Measurements from ENCODE around the gene RANBP17. TPM values are rescaled to one million over a fixed set of nuclear protein-coding genes. Genes with fewer than 3 reads are reported as not detected.
"Not testable (repeated sequence)": the region's sequence is repeated elsewhere in the genome, so short reads cannot be mapped to it uniquely, and the experiment has no call there.

RANBP17 gene
- total RNA-seq, 2 experiments from 2014 or later = not detected

GRCh38 chr5:170920196-170920595 lies 58.4 kb downstream of the RANBP17 start:
- DNase-seq = no peak
- no peak overlapping the region for H3K27ac Mint-ChIP-seq
- CTCF ChIA-PET = no interaction called here
- no peaks in the 10 kb centered on the region for H3K9me3 Mint-ChIP-seq
- intact Hi-C loops (cut with micrococcal nuclease) = no loop called here
- H3K36me3 Mint-ChIP-seq (ENCODE audit: low read depth) = no peaks in the 10 kb centered on the region
- H3K4me1 Mint-ChIP-seq (ENCODE audit: low read depth) = no peaks in the 10 kb centered on the region
- no peak overlapping the region for H3K4me3 Mint-ChIP-seq
- H3K27me3 Mint-ChIP-seq (ENCODE audit: low read depth) = peaks cover 3% of the 10 kb centered on the region

GRCh38 chr5:170922331-170922730 lies 60.5 kb downstream of the RANBP17 start:
- H3K4me3 Mint-ChIP-seq; H3K36me3 Mint-ChIP-seq (ENCODE audit: low read depth); H3K27me3 Mint-ChIP-seq (ENCODE audit: low read depth); H3K27ac Mint-ChIP-seq; CTCF ChIA-PET; H3K9me3 Mint-ChIP-seq; DNase-seq; intact Hi-C loops (cut with micrococcal nuclease); H3K4me1 Mint-ChIP-seq (ENCODE audit: low read depth): not testable (repeated sequence)

DNA sequence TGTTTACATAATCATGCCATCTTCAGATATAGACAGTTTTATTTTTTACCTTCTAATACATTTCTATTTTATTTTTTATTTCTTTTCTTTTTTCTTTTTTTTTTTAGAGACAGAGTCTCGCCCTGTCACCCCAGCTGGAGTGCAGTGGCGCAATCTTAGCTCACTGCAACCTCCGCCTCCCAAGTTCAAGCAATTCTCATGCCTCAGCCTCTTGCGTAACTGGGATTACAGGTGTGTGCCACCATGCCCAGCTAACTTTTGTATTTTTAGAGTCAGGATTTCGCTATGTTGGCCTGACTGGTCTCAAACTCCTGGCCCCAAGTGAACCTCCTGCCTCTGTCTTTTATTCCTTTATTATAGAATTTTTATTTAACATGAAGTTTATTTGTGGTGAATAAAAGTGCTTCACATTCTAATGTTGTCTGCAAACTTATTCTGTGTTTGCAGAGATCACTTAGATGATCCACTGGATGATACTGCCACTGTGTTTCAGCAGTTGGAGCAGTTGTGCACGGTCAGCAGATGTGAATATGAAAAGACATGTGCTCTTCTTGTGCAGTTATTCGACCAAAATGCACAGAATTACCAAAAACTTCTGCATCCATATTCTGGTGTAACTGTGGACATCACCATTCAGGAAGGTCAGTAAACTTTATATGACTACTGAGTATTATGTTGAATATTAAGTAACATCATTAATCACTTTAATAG lies 62.2 kb downstream of the RANBP17 start:
- CTCF ChIA-PET = no interaction called here
- Mint-ChIP-seq H3K4me3 (no peak overlapping the region), H3K9me3 (no peaks in the 10 kb centered on the region), H3K4me1 (ENCODE audit: low read depth) (no peaks in the 10 kb centered on the region), H3K27ac (no peak overlapping the region), H3K36me3 (ENCODE audit: low read depth) (no peaks in the 10 kb centered on the region), H3K27me3 (ENCODE audit: low read depth) (peaks cover 3% of the 10 kb centered on the region)
- intact Hi-C loops (cut with micrococcal nuclease) = no loop called here
- no peak for DNase-seq

GRCh38 chr5:170935534-170936218 lies 73.9 kb downstream of the RANBP17 start:
- H3K9me3 Mint-ChIP-seq; DNase-seq; H3K4me1 Mint-ChIP-seq (ENCODE audit: low read depth); H3K4me3 Mint-ChIP-seq; CTCF ChIA-PET; H3K36me3 Mint-ChIP-seq (ENCODE audit: low read depth); intact Hi-C loops (cut with micrococcal nuclease); H3K27me3 Mint-ChIP-seq (ENCODE audit: low read depth); H3K27ac Mint-ChIP-seq: not testable (repeated sequence)

GRCh38 chr5:170937072-170937471 lies 75.3 kb downstream of the RANBP17 start:
- H3K4me3 Mint-ChIP-seq = no peak overlapping the region
- no peak overlapping the region for H3K27ac Mint-ChIP-seq
- DNase-seq = no peak
- H3K27me3 Mint-ChIP-seq (ENCODE audit: low read depth) = peaks cover 3% of the 10 kb centered on the region
- H3K4me1 Mint-ChIP-seq (ENCODE audit: low read depth) = no peaks in the 10 kb centered on the region
- intact Hi-C loops (cut with micrococcal nuclease) = no loop called here
- no peaks in the 10 kb centered on the region for H3K36me3 Mint-ChIP-seq (ENCODE audit: low read depth)
- CTCF ChIA-PET = no interaction called here
- H3K9me3 Mint-ChIP-seq = no peaks in the 10 kb centered on the region

DNA sequence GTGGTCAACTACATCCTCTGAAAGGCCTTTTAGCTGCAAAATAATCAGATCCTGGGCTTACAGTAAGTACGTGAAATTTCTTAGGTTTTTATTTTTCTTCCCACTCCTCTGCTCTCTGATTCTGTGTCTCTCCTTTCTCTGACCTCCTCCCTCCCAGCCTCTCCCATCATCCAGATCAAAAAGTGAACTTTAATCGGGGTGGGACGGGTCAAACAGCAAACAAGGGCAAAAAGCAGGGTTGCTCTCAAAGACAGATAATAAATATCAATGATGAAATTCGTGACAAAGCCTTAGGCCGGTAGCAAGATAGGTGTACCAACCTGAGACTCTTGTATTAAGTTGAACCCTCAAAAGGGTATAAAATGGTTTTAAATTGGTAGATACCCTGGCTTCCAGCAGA lies 76.1 kb downstream of the RANBP17 start:
- no peaks in the 10 kb centered on the region for H3K4me1 Mint-ChIP-seq (ENCODE audit: low read depth)
- intact Hi-C loops (cut with micrococcal nuclease) = no loop called here
- CTCF ChIA-PET = no interaction called here
- H3K27me3 Mint-ChIP-seq (ENCODE audit: low read depth) = peaks cover 3% of the 10 kb centered on the region
- H3K9me3 Mint-ChIP-seq = no peaks in the 10 kb centered on the region
- no peaks in the 10 kb centered on the region for H3K36me3 Mint-ChIP-seq (ENCODE audit: low read depth)
- no peak overlapping the region for H3K4me3 Mint-ChIP-seq
- no peak overlapping the region for H3K27ac Mint-ChIP-seq
- no peak for DNase-seq

GRCh38 chr5:170939178-170939577 lies 77.4 kb downstream of the RANBP17 start:
- Mint-ChIP-seq H3K9me3 (no peaks in the 10 kb centered on the region), H3K27ac (no peak overlapping the region), H3K4me3 (no peak overlapping the region), H3K4me1 (ENCODE audit: low read depth) (no peaks in the 10 kb centered on the region), H3K36me3 (ENCODE audit: low read depth) (no peaks in the 10 kb centered on the region), H3K27me3 (ENCODE audit: low read depth) (peaks cover 3% of the 10 kb centered on the region)
- DNase-seq = no peak
- intact Hi-C loops (cut with micrococcal nuclease) = no loop called here
- CTCF ChIA-PET = no interaction called here

DNA sequence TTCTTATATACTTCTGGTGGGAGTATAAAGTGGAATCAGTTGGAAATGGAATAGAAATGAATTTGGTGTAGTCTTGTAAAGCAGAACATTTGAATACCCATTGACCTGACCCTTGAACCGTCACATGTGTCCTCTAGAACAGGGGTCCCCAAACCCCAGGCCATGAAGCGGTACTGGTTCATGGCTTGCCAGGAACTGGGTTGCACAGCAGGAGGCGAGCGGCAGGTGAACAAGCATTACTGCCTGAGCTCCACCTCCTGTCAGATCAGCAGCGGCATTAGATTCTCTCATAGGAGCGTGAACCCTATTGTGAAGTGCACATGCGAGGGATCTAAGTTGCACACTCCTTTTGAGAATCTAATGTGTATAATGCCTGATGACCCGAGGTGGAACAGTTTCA lies 80.0 kb downstream of the RANBP17 start:
- Mint-ChIP-seq H3K4me1 (ENCODE audit: low read depth) (no peaks in the 10 kb centered on the region), H3K27ac (no peak overlapping the region), H3K27me3 (ENCODE audit: low read depth) (no peaks in the 10 kb centered on the region), H3K4me3 (no peak overlapping the region), H3K36me3 (ENCODE audit: low read depth) (no peaks in the 10 kb centered on the region), H3K9me3 (no peaks in the 10 kb centered on the region)
- intact Hi-C loops (cut with micrococcal nuclease) = no loop called here
- CTCF ChIA-PET = no interaction called here
- no peak for DNase-seq

- DNase-seq = no peak
- H3K9me3 Mint-ChIP-seq = no peaks in the 10 kb centered on the region
- H3K4me3 Mint-ChIP-seq = no peak overlapping the region
- no peak overlapping the region for H3K27ac Mint-ChIP-seq
- no peaks in the 10 kb centered on the region for H3K27me3 Mint-ChIP-seq (ENCODE audit: low read depth)
- intact Hi-C loops (cut with micrococcal nuclease) = no loop called here
- H3K4me1 Mint-ChIP-seq (ENCODE audit: low read depth) = no peaks in the 10 kb centered on the region
- CTCF ChIA-PET = no interaction called here
- no peaks in the 10 kb centered on the region for H3K36me3 Mint-ChIP-seq (ENCODE audit: low read depth)
These were observed 83.5 kb downstream of the RANBP17 start for GRCh38 chr5:170945275-170945674.

DNA sequence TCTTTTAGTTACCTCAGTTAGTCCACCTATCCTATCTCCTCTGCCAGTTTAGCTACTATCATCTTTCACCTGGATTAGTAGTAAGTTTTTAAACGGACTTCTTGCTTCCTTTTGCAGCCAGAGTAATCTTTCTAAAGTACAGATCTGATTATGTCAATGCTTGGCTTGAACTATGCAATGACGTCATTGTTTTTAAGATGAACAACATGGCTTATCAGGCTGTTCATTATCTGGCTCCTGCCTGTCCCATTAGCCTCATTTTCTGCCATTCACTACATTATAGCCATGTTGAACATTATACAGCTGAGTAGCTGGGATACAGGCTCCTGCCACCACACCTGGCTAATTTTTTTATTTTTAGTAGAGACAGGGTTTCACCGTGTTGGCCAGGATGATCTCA lies 98.7 kb downstream of the RANBP17 start:
- no peak overlapping the region for H3K27ac Mint-ChIP-seq
- no peaks in the 10 kb centered on the region for H3K36me3 Mint-ChIP-seq (ENCODE audit: low read depth)
- H3K27me3 Mint-ChIP-seq (ENCODE audit: low read depth) = no peaks in the 10 kb centered on the region
- intact Hi-C loops (cut with micrococcal nuclease) = no loop called here
- DNase-seq = no peak
- no peaks in the 10 kb centered on the region for H3K9me3 Mint-ChIP-seq
- no peaks in the 10 kb centered on the region for H3K4me1 Mint-ChIP-seq (ENCODE audit: low read depth)
- H3K4me3 Mint-ChIP-seq = no peak overlapping the region
- CTCF ChIA-PET = no interaction called here

DNA sequence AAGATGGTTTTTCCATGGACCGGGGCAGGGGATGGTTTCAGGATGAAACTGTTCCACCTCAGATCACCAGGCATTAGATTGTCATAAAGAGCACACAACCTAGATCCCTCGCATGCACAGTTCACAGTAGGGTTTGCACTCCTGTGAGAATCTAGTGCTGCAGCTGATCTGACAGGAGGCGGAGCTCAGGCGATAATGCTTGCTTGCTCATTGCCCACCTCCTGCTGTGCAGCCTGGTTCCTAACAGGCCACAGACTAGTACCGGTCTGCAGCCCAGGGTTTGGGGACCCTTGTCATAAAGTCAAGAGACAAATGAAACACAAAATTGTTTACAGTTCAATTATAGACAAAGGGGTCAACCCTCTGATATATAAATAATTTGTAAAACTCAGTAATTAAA lies 101.7 kb downstream of the RANBP17 start:
- H3K4me3 Mint-ChIP-seq = no peak overlapping the region
- CTCF ChIA-PET = interaction anchor here (0.5 kb wide), 1 partner anchor 152 kb away, joined by 3 read pairs; no protein-coding TSS in a partner anchor
- H3K27me3 Mint-ChIP-seq (ENCODE audit: low read depth) = no peaks in the 10 kb centered on the region
- DNase-seq = no peak
- H3K27ac Mint-ChIP-seq = no peak overlapping the region
- no peaks in the 10 kb centered on the region for H3K9me3 Mint-ChIP-seq
- H3K36me3 Mint-ChIP-seq (ENCODE audit: low read depth) = no peaks in the 10 kb centered on the region
- intact Hi-C loops (cut with micrococcal nuclease) = no loop called here
- no peaks in the 10 kb centered on the region for H3K4me1 Mint-ChIP-seq (ENCODE audit: low read depth)

DNA sequence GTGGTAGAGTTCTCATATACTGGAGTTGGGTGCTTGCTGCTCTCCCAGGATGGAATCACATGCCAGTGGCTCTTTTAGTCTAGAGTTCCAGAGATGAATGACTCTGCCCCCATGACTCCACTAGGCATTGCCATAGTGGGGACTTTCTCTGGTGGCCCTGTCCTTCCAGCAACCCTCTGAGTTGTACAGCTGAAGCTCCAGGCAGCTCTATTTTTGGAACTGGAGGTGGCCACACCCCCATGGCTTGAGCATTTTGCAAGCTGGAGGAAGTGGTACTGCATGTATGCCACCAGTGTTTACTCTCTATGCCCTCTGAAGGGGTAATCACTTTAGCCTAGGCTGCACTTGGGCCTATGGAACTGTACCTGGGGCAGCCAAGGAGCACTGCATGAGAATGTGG lies 112.6 kb downstream of the RANBP17 start:
- Mint-ChIP-seq H3K27ac (no peak overlapping the region), H3K27me3 (ENCODE audit: low read depth) (no peaks in the 10 kb centered on the region), H3K36me3 (ENCODE audit: low read depth) (no peaks in the 10 kb centered on the region), H3K4me3 (no peak overlapping the region), H3K4me1 (ENCODE audit: low read depth) (no peaks in the 10 kb centered on the region), H3K9me3 (peaks cover 3% of the 10 kb centered on the region)
- intact Hi-C loops (cut with micrococcal nuclease) = no loop called here
- no peak for DNase-seq
- CTCF ChIA-PET = no interaction called here

DNA sequence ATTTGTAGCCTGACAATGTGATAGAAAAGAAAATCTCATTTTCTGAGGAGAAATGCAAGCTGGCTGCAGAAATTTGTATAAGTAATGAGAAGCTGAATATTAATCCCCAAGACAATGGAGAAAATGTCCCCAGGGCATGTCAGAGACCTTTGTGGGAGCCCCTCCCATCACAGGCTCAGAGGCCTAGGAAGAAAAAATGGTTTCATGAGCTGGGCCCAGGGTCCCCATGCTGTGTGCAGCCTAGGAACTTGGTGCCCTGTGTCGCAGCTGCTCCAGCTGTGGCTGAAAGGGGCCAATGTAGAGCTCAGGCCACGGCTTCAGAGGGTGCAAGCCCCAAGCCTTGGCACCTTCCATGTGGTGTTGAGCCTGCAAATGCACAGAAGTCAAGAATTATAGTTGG lies 118.4 kb downstream of the RANBP17 start:
- intact Hi-C loops (cut with micrococcal nuclease) = loop anchor here (10.0 kb wide), 1 partner anchor 365 kb away; no protein-coding TSS in a partner anchor

More for the DNA sequence above, 118.4 kb downstream of the RANBP17 start:
- DNase-seq; H3K36me3 Mint-ChIP-seq (ENCODE audit: low read depth); H3K27me3 Mint-ChIP-seq (ENCODE audit: low read depth); H3K4me3 Mint-ChIP-seq; CTCF ChIA-PET; H3K4me1 Mint-ChIP-seq (ENCODE audit: low read depth); H3K27ac Mint-ChIP-seq: not testable (repeated sequence)
- peaks cover 21% of the 10 kb centered on the region for H3K9me3 Mint-ChIP-seq
